Prostate gland (tissue), 2 donors: ENCODE results near the gene PI3.

Source experiments
- POLR2AphosphoS5 ChIP-seq: sonication (generic); formaldehyde crosslinking; IDR thresholded peaks from one replicate; pipeline ENCODE4 v1.6.1; 2017; ENCODE audit warnings: antibody characterized with exemption
- TF ChIP-seq, protein P1 (sequence below), 4 experiments: fragments of 200-600 bp in 2 of 4; fragments of 450-650 bp in 2 of 4; sonication (generic) in 2 of 4; IDR thresholded peaks; 1 replicate in 3 of 4; 2 replicates in 1 of 4; pipeline ENCODE4 v1.5.1; 2016 to 2019; ENCODE audit warnings: antibody characterized with exemption in 4 of 4, mild to moderate bottlenecking in 2 of 4, moderate library complexity in 2 of 4

GRCh38 chr20:45191926-45192325 is 17.2 kb downstream of the PI3 start:
- TF ChIP-seq, protein P1, sequence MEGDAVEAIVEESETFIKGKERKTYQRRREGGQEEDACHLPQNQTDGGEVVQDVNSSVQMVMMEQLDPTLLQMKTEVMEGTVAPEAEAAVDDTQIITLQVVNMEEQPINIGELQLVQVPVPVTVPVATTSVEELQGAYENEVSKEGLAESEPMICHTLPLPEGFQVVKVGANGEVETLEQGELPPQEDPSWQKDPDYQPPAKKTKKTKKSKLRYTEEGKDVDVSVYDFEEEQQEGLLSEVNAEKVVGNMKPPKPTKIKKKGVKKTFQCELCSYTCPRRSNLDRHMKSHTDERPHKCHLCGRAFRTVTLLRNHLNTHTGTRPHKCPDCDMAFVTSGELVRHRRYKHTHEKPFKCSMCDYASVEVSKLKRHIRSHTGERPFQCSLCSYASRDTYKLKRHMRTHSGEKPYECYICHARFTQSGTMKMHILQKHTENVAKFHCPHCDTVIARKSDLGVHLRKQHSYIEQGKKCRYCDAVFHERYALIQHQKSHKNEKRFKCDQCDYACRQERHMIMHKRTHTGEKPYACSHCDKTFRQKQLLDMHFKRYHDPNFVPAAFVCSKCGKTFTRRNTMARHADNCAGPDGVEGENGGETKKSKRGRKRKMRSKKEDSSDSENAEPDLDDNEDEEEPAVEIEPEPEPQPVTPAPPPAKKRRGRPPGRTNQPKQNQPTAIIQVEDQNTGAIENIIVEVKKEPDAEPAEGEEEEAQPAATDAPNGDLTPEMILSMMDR (IDR thresholded peaks at IDR 0.05) = no peak
- TF ChIP-seq POLR2AphosphoS5 = no peak
